GM12878 (cell line): ENCODE data around the gene ANKRD61.
"Not testable (repeated sequence)": the region's sequence is repeated elsewhere in the genome, so short reads cannot be mapped to it uniquely, and the experiment has no call there.

Source experiments
- BHLHE40 ChIP-seq, 2 experiments: fragments of 450-650 bp in 1 of 2; IDR thresholded peaks; 2 replicates each; pipeline ENCODE4 v1.6.1; 2011 to 2017; ENCODE audit warnings: low read depth in 2 of 2, borderline replicate concordance in 1 of 2, improper control_type of control experiment in 1 of 2, low read length in 1 of 2, mild to moderate bottlenecking in 1 of 2
- CHD1 ChIP-seq: IDR thresholded peaks from 2 replicates; pipeline ENCODE4 v1.6.1; 2012; ENCODE audit warnings: low read depth, low read length, improper control_type of control experiment
- CTCF ChIP-seq, 3 experiments: IDR thresholded peaks in 2 of 3; conservative IDR thresholded peaks in 1 of 3; 2 replicates each; pipeline ENCODE4 v1.5.1; 2011; ENCODE audit warnings: low read depth in 3 of 3, low read length in 3 of 3, mild to moderate bottlenecking in 3 of 3, control low read depth in 2 of 3, moderate library complexity in 2 of 3, inconsistent platforms in 1 of 3, mixed read lengths in 1 of 3; ENCODE audit not compliant: control insufficient read depth in 2 of 3, insufficient read depth in 1 of 3; ENCODE audit errors: extremely low read depth in 1 of 3
- DPF2 ChIP-seq: fragments of 450-650 bp; IDR thresholded peaks from 2 replicates; pipeline ENCODE4 v1.6.1; 2017; ENCODE audit warnings: mild to moderate bottlenecking
- E2F4 ChIP-seq: IDR thresholded peaks from 2 replicates; pipeline ENCODE4 v1.6.1; 2012; ENCODE audit warnings: low read depth, low read length, improper control_type of control experiment
- FOS ChIP-seq: IDR thresholded peaks from 3 replicates; pipeline ENCODE4 v1.6.1; 2011; ENCODE audit warnings: borderline replicate concordance; ENCODE audit not compliant: insufficient read length; ENCODE audit errors: extremely low read depth
- MTA3 ChIP-seq: IDR thresholded peaks from 2 replicates; pipeline ENCODE4 v1.6.1; 2012; ENCODE audit warnings: low read length, inconsistent platforms, borderline replicate concordance
- RAD21 ChIP-seq: IDR thresholded peaks from 2 replicates; pipeline ENCODE4 v1.6.1; 2011; ENCODE audit warnings: mild to moderate bottlenecking, low read depth, low read length, moderate library complexity; ENCODE audit not compliant: insufficient read depth
- REST ChIP-seq: IDR thresholded peaks from 2 replicates; pipeline ENCODE4 v1.6.1; 2012; ENCODE audit warnings: mild to moderate bottlenecking, low read depth, low read length
- SMC3 ChIP-seq: IDR thresholded peaks from 2 replicates; pipeline ENCODE4 v1.6.1; 2011; ENCODE audit warnings: low read length, improper control_type of control experiment, borderline replicate concordance
- SPI1 ChIP-seq: IDR thresholded peaks from 2 replicates; pipeline ENCODE4 v1.6.1; 2011; ENCODE audit warnings: low read depth, mild to moderate bottlenecking, low read length, moderate library complexity, borderline replicate concordance; ENCODE audit not compliant: insufficient read depth
- ZZZ3 ChIP-seq: IDR thresholded peaks from 2 replicates; pipeline ENCODE4 v1.6.1; 2011; ENCODE audit warnings: low read depth; ENCODE audit not compliant: control insufficient read depth, insufficient read length

GRCh38 chr7:6007835-6008590 is 23.2 kb upstream of the ANKRD61 start:
- TF ChIP-seq DPF2; RAD21; CTCF (IDR thresholded peaks at IDR 0.05 in 2 of 3, conservative IDR thresholded peaks at IDR 0.05 in 1 of 3; ENCODE audit: control insufficient read depth in 2 of 3, extremely low read depth in 1 of 3, insufficient read depth in 1 of 3, low read depth in 3 of 3, low read length in 3 of 3); CHD1; SMC3; FOS; ZZZ3; SPI1; BHLHE40 (IDR thresholded peaks at IDR 0.05; ENCODE audit: borderline replicate concordance in 1 of 2, low read depth in 2 of 2, low read length in 1 of 2); MTA3; E2F4; REST: not testable (repeated sequence)
